ENCODE measurements around the gene SUSD1.

SUSD1 gene

GRCh38 chr9:112174965-112175795 is at the start of gene SUSD1:
Gene SUSD1, minus strand, starts transcription at chr9:112175297. Its CDS starts 62 bp downstream, at chr9:112175235.
- Histone ChIP-seq H3K36me3 (ENCODE audit: insufficient read depth) (no peaks in the 10 kb centered on the region), H2AFZ (ENCODE audit: low read depth) (peak within 1 kb of the TSS; percentile 86), H3K4me1 (ENCODE audit: low read depth, poor library complexity, severe bottlenecking) (peaks cover 20% of the 10 kb centered on the region), H3K27ac (peak within 1 kb of the TSS; percentile 45), H3K9ac (peak within 1 kb of the TSS; percentile 82), H3K4me3 (IDR thresholded peaks at IDR 0.05; ENCODE audit: insufficient read depth, low read depth, low read length) (no peak within 1 kb of the TSS), H3K4me2 (peak within 1 kb of the TSS; percentile 81), H3K79me2 (ENCODE audit: insufficient read depth, low read depth) (no peaks in the 10 kb centered on the region), H3K27me3 (ENCODE audit: insufficient read depth, low read depth) (no peaks in the 10 kb centered on the region), H4K20me1 (ENCODE audit: insufficient read depth) (no peaks in the 10 kb centered on the region)
- TF ChIP-seq, protein P1, sequence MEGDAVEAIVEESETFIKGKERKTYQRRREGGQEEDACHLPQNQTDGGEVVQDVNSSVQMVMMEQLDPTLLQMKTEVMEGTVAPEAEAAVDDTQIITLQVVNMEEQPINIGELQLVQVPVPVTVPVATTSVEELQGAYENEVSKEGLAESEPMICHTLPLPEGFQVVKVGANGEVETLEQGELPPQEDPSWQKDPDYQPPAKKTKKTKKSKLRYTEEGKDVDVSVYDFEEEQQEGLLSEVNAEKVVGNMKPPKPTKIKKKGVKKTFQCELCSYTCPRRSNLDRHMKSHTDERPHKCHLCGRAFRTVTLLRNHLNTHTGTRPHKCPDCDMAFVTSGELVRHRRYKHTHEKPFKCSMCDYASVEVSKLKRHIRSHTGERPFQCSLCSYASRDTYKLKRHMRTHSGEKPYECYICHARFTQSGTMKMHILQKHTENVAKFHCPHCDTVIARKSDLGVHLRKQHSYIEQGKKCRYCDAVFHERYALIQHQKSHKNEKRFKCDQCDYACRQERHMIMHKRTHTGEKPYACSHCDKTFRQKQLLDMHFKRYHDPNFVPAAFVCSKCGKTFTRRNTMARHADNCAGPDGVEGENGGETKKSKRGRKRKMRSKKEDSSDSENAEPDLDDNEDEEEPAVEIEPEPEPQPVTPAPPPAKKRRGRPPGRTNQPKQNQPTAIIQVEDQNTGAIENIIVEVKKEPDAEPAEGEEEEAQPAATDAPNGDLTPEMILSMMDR (conservative IDR thresholded peaks at IDR 0.05; ENCODE audit: low read depth, low read length) = no peak

GRCh38 chr9:112224401-112225289 is 49.5 kb upstream of the SUSD1 start:
- H3K27ac ChIP-seq = no peak overlapping the region
- no peaks in the 10 kb centered on the region for H3K79me2 ChIP-seq (ENCODE audit: insufficient read depth, low read depth)
- no peak overlapping the region for H3K4me2 ChIP-seq
- H3K27me3 ChIP-seq (ENCODE audit: insufficient read depth, low read depth) = no peaks in the 10 kb centered on the region
- no peaks in the 10 kb centered on the region for H4K20me1 ChIP-seq (ENCODE audit: insufficient read depth)
- peaks cover 37% of the 10 kb centered on the region for H3K4me1 ChIP-seq (ENCODE audit: low read depth, poor library complexity, severe bottlenecking)
- no peak overlapping the region for H3K9ac ChIP-seq
- TF ChIP-seq, protein P1 (conservative IDR thresholded peaks at IDR 0.05; ENCODE audit: low read depth, low read length) = no peak
- no peak overlapping the region for H3K4me3 ChIP-seq (IDR thresholded peaks at IDR 0.05; ENCODE audit: insufficient read depth, low read depth, low read length)
- no peak overlapping the region for H2AFZ ChIP-seq (ENCODE audit: low read depth)
- no peaks in the 10 kb centered on the region for H3K36me3 ChIP-seq (ENCODE audit: insufficient read depth)

- Histone ChIP-seq H3K4me3 (IDR thresholded peaks at IDR 0.05; ENCODE audit: insufficient read depth, low read depth, low read length) (no peak overlapping the region), H3K4me1 (ENCODE audit: low read depth, poor library complexity, severe bottlenecking) (peaks cover 66% of the 10 kb centered on the region), H3K9ac (no peak overlapping the region), H3K27me3 (ENCODE audit: insufficient read depth, low read depth) (no peaks in the 10 kb centered on the region), H3K4me2 (peak overlapping the region; percentile 67), H2AFZ (ENCODE audit: low read depth) (no peak overlapping the region), H3K27ac (peak overlapping the region; percentile 38; the same call in 1 of the 2 replicates), H4K20me1 (ENCODE audit: insufficient read depth) (no peaks in the 10 kb centered on the region), H3K79me2 (ENCODE audit: insufficient read depth, low read depth) (no peaks in the 10 kb centered on the region), H3K36me3 (ENCODE audit: insufficient read depth) (no peaks in the 10 kb centered on the region)
- TF ChIP-seq, protein P1 (conservative IDR thresholded peaks at IDR 0.05; ENCODE audit: low read depth, low read length) = no peak
Measured at GRCh38 chr9:112218908-112219307, 43.8 kb upstream of the SUSD1 start.

DNA sequence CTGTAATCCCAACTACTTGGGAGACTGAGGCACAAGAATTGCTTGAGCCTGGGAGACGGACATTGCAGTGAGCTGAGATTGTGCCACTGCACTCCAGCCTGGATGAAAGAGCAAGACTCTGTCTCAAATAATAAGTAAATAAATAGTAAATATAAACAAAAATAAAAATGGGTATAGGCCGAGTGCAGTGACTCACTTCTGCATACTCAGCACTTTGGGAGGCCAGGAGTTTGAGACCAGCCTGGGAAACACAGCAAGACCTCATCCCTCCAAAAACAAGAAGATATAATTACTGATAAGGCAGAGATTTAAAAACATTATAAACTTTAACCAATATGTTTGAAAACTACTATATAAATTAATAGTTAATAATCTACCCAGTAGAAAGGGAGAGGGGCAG is 37.8 kb upstream of the SUSD1 start:
- TF ChIP-seq, protein P1 (conservative IDR thresholded peaks at IDR 0.05; ENCODE audit: low read depth, low read length) = no peak
- Histone ChIP-seq H3K4me3 (IDR thresholded peaks at IDR 0.05; ENCODE audit: insufficient read depth, low read depth, low read length) (no peak overlapping the region), H3K79me2 (ENCODE audit: insufficient read depth, low read depth) (no peaks in the 10 kb centered on the region), H3K4me1 (ENCODE audit: low read depth, poor library complexity, severe bottlenecking) (peaks cover 14% of the 10 kb centered on the region), H4K20me1 (ENCODE audit: insufficient read depth) (no peaks in the 10 kb centered on the region), H3K27me3 (ENCODE audit: insufficient read depth, low read depth) (no peaks in the 10 kb centered on the region), H3K9ac (no peak overlapping the region), H3K27ac (no peak overlapping the region), H2AFZ (ENCODE audit: low read depth) (no peak overlapping the region), H3K4me2 (no peak overlapping the region), H3K36me3 (ENCODE audit: insufficient read depth) (no peaks in the 10 kb centered on the region)
